Epithelial cell of proximal tubule (primary cell): ENCODE measurements around the gene UMODL1. TPM values are rescaled to one million over a fixed set of nuclear protein-coding genes. Genes with fewer than 3 reads are reported as not detected.

Experiments
- DNase-seq: peaks from one replicate; pipeline ENCODE4 v3.0.0-alpha.2; 2011; ENCODE audit warnings: low read depth
- H3K4me3 ChIP-seq: 2 replicates; pipeline ENCODE4 v1.5.1; 2011; ENCODE audit warnings: low read depth, mild to moderate bottlenecking, low read length
- total RNA-seq: library from RNA; depleted of rRNA; stranded (reverse); fragments of >200 nt; gene quantifications from 2 replicates; pipeline ENCODE4 v1.2.3, GENCODE V29; 2015
- TF ChIP-seq, protein P1 (sequence below): conservative IDR thresholded peaks from 2 replicates; pipeline ENCODE4 v1.5.1; 2012; ENCODE audit warnings: low read depth, mild to moderate bottlenecking, low read length

The UMODL1 gene
- total RNA-seq, 1 donor from 2014 or later, result not detected

DNA sequence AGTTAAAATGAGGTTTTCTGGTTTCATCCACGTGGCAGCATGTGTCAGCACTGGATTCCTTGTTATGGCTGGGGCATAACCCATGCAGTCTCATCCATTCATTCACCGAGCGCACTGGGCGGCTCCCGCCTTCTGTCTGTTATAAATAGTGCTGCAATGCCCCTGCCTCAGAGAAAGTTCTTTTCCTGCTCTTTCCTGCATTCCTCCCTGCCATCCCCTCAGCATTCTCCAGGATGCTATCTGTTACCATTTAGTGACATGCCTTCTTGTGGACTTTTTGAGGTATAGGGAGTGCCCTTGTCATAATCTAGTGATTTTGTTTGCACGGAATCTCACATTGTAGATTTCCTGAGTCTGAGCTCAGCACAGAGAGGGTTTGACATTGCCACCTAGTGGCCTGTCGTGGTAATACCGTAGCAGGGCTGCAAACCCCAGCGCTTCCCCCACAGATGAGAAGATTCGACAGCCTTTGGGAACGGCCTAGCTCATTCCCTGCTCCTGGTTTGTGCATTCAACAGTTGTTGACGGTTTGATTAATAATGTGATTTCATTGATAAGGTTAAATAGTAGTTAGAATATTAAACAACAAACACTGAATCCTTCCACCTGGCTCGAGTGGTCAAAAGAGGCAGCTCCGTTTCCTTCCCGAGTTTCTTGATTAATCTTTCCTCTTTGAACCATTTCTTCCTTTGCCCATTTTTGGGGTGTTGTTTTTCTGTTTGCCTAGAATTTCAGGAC lies 46.3 kb downstream of the UMODL1 start:
- TF ChIP-seq, protein P1, sequence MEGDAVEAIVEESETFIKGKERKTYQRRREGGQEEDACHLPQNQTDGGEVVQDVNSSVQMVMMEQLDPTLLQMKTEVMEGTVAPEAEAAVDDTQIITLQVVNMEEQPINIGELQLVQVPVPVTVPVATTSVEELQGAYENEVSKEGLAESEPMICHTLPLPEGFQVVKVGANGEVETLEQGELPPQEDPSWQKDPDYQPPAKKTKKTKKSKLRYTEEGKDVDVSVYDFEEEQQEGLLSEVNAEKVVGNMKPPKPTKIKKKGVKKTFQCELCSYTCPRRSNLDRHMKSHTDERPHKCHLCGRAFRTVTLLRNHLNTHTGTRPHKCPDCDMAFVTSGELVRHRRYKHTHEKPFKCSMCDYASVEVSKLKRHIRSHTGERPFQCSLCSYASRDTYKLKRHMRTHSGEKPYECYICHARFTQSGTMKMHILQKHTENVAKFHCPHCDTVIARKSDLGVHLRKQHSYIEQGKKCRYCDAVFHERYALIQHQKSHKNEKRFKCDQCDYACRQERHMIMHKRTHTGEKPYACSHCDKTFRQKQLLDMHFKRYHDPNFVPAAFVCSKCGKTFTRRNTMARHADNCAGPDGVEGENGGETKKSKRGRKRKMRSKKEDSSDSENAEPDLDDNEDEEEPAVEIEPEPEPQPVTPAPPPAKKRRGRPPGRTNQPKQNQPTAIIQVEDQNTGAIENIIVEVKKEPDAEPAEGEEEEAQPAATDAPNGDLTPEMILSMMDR, result peak; percentile 94
- no peak for DNase-seq
- no peak overlapping the region for H3K4me3 ChIP-seq

DNA sequence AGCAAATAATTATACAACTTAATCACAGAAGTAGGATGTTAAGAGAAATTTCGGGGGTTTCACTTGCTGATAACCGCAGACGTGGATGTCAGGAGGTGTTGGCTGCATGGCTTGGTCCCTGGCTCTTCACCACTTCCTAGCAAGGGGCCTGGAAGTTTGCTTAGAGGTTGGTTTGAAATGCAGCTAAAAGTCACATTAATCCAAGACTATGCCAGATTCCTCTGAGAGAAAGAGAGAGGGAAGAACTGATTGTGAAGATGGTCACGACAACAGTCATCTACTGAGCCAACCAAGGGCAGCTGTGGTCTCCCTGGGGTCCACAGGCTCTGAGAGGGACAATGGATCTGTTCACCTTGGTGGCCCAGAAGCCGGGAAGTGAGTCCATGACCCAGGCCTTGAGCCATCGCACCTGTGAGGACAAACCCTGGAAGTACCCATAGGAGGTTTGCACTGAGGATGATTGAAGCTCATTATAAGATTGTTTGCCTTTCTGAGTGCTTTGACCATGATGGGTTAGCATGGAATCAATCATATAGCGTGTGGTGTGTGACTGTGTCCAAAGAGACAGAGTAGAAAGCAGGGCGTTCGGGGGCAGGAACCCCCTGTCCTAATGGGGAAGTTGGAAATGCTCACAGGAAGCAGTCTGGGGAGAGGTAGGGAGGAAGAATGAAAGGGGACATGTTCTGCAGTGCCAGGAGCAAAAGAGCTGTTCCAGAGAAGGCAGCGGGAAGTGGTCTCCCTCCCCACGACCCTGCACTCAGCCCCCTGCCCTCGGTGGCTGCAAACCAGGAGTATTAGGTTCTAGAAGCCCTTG lies 47.1 kb downstream of the UMODL1 start:
- no peak for DNase-seq
- TF ChIP-seq, protein P1, result no peak
- no peak overlapping the region for H3K4me3 ChIP-seq

DNA sequence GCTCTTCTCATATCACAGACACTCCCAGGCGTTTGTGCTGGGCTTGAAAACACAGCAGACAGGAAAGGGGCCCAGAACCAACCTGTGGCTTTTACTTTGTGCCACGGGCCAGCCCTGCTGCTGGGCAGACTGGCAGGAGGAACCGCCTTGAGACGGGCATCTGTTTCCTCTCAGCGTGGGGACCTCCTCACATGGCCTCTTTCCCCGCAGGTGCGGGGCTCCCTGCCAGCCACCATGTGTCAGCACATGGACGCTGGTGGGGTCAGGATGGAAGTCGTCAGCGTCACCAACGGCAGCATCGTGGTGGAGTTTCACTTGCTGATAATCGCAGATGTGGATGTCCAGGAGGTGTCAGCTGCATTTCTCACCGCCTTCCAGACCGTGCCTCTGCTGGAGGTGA lies 47.8 kb downstream of the UMODL1 start:
- no peak overlapping the region for H3K4me3 ChIP-seq
- DNase-seq, result no peak
- TF ChIP-seq, protein P1, result no peak

DNA sequence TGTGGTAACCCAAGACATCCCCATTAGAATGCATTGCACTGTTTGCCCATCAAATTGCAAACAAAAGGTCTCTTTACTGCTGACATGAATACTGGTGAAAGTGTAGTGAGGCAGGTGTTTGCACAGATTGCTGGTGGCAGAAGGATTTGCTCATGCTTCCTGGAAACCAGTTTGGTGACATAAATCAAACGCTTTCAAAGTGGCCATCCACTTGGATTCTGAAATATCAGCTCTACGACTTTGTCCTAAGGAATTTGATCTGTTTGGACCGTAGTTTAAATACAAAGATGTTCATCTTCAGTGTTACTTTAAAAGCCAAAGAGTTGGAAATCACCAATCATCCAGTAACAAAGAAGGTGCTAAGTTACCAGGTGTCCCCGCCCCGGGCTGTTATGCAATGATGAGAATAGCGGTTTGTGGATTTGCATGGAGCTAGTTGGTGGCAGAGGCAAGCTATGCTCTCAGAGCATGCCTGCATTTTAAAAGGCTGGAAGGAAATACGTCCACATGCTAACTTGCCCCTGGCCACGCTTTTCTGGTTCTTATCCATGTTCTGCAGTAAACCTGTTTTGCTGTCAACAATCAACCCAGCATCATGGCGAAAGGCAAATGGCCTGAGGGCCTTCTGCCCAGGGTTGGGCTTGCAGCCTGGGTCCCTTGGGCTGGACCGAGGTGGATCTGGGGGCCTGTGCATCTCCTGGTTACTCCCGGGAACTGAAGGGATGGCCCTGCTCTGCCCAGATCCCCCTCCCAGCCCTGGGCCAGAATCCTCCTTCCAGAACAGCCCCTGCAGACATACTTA lies 49.2 kb downstream of the UMODL1 start:
- no peak for DNase-seq
- no peak overlapping the region for H3K4me3 ChIP-seq
- TF ChIP-seq, protein P1, result no peak

DNA sequence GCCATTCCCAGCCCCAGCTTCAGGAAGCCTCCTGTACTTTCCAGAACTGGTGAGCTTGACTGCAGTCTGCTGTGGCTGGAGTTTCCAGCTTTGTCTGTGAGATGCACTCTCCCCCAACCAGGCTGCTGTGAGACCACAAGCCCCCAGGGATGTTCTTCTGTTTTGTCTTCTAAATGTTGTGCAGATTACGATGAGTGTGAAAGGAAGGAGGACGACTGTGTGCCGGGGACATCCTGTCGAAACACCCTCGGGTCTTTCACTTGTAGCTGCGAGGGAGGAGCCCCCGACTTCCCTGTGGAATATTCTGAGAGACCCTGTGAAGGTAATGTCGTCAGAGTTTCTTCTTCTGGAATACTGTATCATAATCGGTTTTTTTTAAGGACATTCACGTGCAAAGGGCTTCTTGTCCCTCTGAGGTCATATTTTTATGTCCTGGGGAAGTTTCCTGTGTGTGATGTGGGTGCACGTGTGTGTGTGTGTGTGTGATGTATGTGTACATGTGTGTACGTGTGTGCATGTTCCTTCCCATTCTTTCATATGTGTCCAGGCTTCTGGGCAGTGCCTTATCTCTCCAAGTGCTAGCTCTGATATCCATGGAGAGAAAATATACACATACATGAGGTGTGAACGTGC lies 49.9 kb downstream of the UMODL1 start:
- no peak overlapping the region for H3K4me3 ChIP-seq
- TF ChIP-seq, protein P1, result no peak
- DNase-seq, result no peak

DNA sequence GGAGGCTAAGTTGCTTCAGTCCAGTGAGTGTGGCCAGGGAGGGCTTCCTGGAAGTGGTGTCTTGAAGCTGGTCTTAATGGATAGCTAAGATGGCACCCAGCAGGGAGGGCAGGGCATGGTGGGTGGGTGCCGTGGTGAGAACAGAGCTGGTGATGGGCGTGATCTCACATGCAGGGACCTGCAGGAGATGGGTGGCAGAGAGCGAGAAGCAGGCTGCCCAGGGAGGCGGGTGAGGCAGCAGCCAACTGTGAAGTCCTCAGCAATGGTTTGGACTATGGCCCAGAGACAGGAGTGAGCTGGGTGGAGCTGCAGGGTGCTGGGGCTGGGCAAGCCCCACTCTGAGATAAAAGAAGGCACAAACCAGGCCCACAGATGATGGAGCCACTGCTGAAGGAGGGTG lies 50.7 kb downstream of the UMODL1 start:
- no peak for DNase-seq
- no peak overlapping the region for H3K4me3 ChIP-seq
- TF ChIP-seq, protein P1, result no peak
